ENCODE measurements around the gene DMRTB1.

Gene DMRTB1

DNA sequence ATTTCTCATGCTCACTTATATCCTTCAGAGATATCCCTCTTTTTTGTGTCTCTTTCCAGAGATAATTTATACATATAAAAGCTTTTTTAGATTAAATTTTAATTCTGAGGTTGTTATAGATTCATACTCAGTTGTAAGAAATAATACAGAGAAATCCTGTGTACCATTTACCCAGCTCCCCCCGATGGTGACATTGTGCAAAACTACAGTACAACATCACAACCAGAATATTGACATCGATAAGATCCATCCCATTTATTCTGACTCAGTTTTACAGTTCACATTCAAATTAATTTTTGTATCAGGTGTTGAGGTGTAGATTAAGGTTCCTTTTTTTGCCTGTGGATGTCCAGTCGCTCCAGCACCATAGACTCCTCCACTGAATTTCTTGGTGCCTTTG is 14.3 kb downstream of the DMRTB1 start:
- Histone ChIP-seq H3K36me3 (ENCODE audit: control insufficient read depth in 5 of 5, insufficient read depth in 5 of 5, low read length in 5 of 5) (no peaks in the 10 kb centered on the region), H3K9me3 (ENCODE audit: control insufficient read depth in 5 of 5, low read length in 5 of 5) (no peaks in the 10 kb centered on the region)

DNA sequence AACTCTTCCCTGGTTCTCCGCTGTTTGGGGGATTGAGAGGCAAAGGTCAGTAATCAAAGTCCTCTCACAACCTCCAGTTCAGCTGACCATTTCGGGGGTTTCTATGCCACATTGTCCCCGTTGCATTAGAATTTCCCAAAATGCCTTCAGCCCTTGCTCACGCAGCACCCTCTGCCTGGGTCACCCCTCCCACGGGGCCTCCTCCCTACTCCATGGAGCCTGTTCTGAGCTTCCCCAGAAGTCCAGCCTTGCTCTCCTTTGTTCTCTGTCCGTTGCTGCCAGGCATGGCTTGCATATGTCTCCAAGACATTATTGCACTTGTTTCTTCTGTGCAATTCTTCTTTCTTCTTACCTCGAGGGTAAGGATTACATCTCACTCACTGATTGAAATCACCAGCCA is 16.5 kb downstream of the DMRTB1 start:
- Histone ChIP-seq H3K27me3 (ENCODE audit: control insufficient read depth in 5 of 5, insufficient read depth in 4 of 5, low read length in 5 of 5) (peaks cover 0 to 21% (median 6%) of the 10 kb centered on the region in 5 donors), H3K27ac (ENCODE audit: low read depth, low read length) (no peak overlapping the region), H3K36me3 (ENCODE audit: control insufficient read depth in 5 of 5, insufficient read depth in 5 of 5, low read length in 5 of 5) (no peaks in the 10 kb centered on the region), H3K9me3 (ENCODE audit: control insufficient read depth in 5 of 5, low read length in 5 of 5) (no peaks in the 10 kb centered on the region), H3K4me3 (ENCODE audit: low read depth in 1 of 5, low read length in 5 of 5) (no peak overlapping the region), H3K4me1 (ENCODE audit: control insufficient read depth in 5 of 5, insufficient read depth in 5 of 5, low read length in 5 of 5) (peaks cover 0 to 1% (median under 1%) of the 10 kb centered on the region in 5 donors), H3K9ac (ENCODE audit: low read length in 5 of 5) (no peak overlapping the region)

More for the DNA sequence above, 14.3 kb downstream of the DMRTB1 start:
- Histone ChIP-seq H3K27ac (ENCODE audit: low read depth, low read length) (no peak overlapping the region), H3K4me3 (ENCODE audit: low read depth in 1 of 5, low read length in 5 of 5) (no peak overlapping the region), H3K27me3 (ENCODE audit: control insufficient read depth in 5 of 5, insufficient read depth in 4 of 5, low read length in 5 of 5) (peaks cover 0 to 21% (median 6%) of the 10 kb centered on the region in 5 donors), H3K9ac (ENCODE audit: low read length in 5 of 5) (no peak overlapping the region), H3K4me1 (ENCODE audit: control insufficient read depth in 5 of 5, insufficient read depth in 5 of 5, low read length in 5 of 5) (peaks cover 0 to 7% (median 6%) of the 10 kb centered on the region in 5 donors)

DNA sequence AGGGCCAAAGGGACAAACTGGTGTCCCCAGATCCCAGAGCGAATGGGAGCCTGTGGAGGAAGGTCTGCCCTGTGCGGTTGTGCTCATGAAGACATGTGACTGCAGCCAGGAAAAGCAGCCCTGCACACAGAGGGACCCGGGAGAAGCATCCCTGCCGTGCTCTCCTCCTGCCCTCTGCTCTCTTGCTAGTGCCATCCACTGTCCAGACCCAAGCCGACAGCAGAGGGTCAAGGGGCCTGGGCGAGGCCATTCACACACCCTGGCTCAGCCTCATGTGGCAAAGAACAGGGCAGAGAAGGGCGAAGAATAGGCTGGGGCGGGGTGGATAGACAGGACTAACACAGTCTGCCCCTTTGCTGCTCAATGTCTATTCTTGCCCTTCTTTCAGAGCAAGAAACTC is 17.4 kb downstream of the DMRTB1 start:
- Histone ChIP-seq H3K4me3 (ENCODE audit: low read depth in 1 of 5, low read length in 5 of 5) (no peak overlapping the region), H3K9ac (ENCODE audit: low read length in 5 of 5) (no peak overlapping the region), H3K27ac (ENCODE audit: low read depth, low read length) (no peak overlapping the region), H3K36me3 (ENCODE audit: control insufficient read depth in 5 of 5, insufficient read depth in 5 of 5, low read length in 5 of 5) (no peaks in the 10 kb centered on the region), H3K27me3 (ENCODE audit: control insufficient read depth in 5 of 5, insufficient read depth in 4 of 5, low read length in 5 of 5) (peaks cover 0 to 21% (median 9%) of the 10 kb centered on the region in 5 donors), H3K9me3 (ENCODE audit: control insufficient read depth in 5 of 5, low read length in 5 of 5) (no peaks in the 10 kb centered on the region), H3K4me1 (ENCODE audit: control insufficient read depth in 5 of 5, insufficient read depth in 5 of 5, low read length in 5 of 5) (no peaks in the 10 kb centered on the region)

DNA sequence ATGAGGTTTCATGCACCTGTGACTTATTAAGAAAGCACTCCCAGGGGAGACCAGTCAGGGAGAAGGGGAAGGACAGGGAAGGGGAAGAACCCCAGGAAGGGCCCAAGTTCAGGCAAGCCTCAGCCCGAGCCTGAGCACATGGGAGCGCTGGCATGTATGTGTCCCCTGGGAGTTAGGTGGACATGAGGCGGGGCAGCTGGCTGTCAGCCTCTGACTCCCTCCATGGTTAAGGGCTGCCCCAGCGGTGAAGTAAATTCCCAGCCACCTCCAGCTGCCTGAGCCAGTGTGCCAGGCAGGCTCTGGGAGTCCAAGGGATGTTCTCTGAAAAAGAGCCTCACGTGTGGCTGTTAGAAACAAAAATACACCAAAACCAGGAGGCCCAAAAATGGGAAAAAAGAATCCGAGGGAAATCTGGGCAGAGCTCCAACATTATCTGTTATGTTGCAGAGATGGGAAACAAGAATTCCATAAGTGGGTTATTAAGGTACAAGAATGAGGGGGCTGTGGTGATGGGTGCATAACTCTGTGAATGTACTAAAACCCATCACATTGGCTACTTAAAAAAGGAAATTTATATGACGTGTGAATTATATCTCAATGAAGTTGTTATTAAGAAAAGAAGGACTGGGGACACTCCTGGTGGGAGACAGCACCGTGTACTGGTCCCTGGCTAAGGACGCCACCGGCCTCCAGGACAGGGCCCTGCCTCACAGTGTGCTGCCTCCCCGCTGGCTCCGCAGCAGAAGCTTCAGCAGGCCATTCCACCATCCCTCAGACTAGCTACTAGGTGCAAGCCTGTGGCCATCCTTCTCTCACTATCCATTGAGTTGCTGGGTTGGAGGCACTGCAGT is 18.7 kb downstream of the DMRTB1 start:
- peaks cover 0 to 24% (median 9%) of the 10 kb centered on the region in 5 donors for H3K27me3 ChIP-seq (ENCODE audit: control insufficient read depth in 5 of 5, insufficient read depth in 4 of 5, low read length in 5 of 5)

DNA sequence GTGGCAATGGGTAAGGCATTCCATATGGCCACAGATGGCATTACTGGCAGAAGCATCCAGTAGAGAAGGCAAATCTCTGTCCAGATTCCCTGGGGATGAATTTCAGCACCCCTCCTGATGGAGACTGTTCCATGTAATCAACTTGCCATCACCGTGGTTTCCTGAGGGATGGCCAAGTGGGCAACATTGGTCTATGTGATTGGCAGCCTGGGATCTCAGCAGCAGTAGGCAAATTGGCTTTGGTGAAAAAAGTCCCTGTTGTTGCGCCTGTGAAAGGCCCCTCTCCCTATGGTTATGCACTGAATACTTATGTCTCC is 19.3 kb downstream of the DMRTB1 start:
- H3K36me3 ChIP-seq (ENCODE audit: control insufficient read depth in 5 of 5, insufficient read depth in 5 of 5, low read length in 5 of 5), result no peaks in the 10 kb centered on the region
- peaks cover 0 to 25% (median 9%) of the 10 kb centered on the region in 5 donors for H3K27me3 ChIP-seq (ENCODE audit: control insufficient read depth in 5 of 5, insufficient read depth in 4 of 5, low read length in 5 of 5)
- H3K4me1 ChIP-seq (ENCODE audit: control insufficient read depth in 5 of 5, insufficient read depth in 5 of 5, low read length in 5 of 5), result no peaks in the 10 kb centered on the region
- H3K27ac ChIP-seq (ENCODE audit: low read depth, low read length), result no peak overlapping the region
- no peak overlapping the region for H3K4me3 ChIP-seq (ENCODE audit: low read depth in 1 of 5, low read length in 5 of 5)
- no peaks in the 10 kb centered on the region for H3K9me3 ChIP-seq (ENCODE audit: control insufficient read depth in 5 of 5, low read length in 5 of 5)
- H3K9ac ChIP-seq (ENCODE audit: low read length in 5 of 5), result no peak overlapping the region

More for the DNA sequence above, 18.7 kb downstream of the DMRTB1 start:
- no peaks in the 10 kb centered on the region for H3K36me3 ChIP-seq (ENCODE audit: control insufficient read depth in 5 of 5, insufficient read depth in 5 of 5, low read length in 5 of 5)
- no peak overlapping the region for H3K4me3 ChIP-seq (ENCODE audit: low read depth in 1 of 5, low read length in 5 of 5)
- H3K9me3 ChIP-seq (ENCODE audit: control insufficient read depth in 5 of 5, low read length in 5 of 5), result no peaks in the 10 kb centered on the region
- H3K27ac ChIP-seq (ENCODE audit: low read depth, low read length), result no peak overlapping the region
- no peaks in the 10 kb centered on the region for H3K4me1 ChIP-seq (ENCODE audit: control insufficient read depth in 5 of 5, insufficient read depth in 5 of 5, low read length in 5 of 5)
- H3K9ac ChIP-seq (ENCODE audit: low read length in 5 of 5), result no peak overlapping the region

DNA sequence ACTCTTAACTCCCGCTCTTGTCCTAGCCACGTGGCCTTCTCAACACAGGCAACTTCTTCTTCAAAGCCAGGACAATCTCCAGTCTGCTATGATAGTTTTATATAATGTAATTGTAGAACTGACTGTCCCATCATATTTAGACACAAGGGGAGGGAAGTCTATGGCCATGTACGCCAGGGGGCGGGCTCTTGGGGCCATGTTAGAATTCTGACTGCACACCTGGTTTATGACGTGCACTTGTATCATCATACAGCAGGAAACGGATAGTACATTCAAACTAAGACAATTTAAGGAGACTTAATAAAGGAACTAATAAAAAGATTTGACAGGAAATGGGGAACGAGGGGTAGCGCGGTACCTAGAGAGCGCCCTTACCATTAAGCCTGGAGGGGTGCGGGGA is 21.5 kb downstream of the DMRTB1 start:
- H3K9me3 ChIP-seq (ENCODE audit: control insufficient read depth in 5 of 5, low read length in 5 of 5), result no peaks in the 10 kb centered on the region
- no peak overlapping the region for H3K9ac ChIP-seq (ENCODE audit: low read length in 5 of 5)
- no peaks in the 10 kb centered on the region for H3K36me3 ChIP-seq (ENCODE audit: control insufficient read depth in 5 of 5, insufficient read depth in 5 of 5, low read length in 5 of 5)
- H3K4me3 ChIP-seq (ENCODE audit: low read depth in 1 of 5, low read length in 5 of 5), result no peak overlapping the region
- H3K27ac ChIP-seq (ENCODE audit: low read depth, low read length), result no peak overlapping the region
- peaks cover 0 to 2% (median 0%) of the 10 kb centered on the region in 5 donors for H3K4me1 ChIP-seq (ENCODE audit: control insufficient read depth in 5 of 5, insufficient read depth in 5 of 5, low read length in 5 of 5)
- H3K27me3 ChIP-seq (ENCODE audit: control insufficient read depth in 5 of 5, insufficient read depth in 4 of 5, low read length in 5 of 5), result peaks cover 2 to 32% (median 16%) of the 10 kb centered on the region in 5 donors

DNA sequence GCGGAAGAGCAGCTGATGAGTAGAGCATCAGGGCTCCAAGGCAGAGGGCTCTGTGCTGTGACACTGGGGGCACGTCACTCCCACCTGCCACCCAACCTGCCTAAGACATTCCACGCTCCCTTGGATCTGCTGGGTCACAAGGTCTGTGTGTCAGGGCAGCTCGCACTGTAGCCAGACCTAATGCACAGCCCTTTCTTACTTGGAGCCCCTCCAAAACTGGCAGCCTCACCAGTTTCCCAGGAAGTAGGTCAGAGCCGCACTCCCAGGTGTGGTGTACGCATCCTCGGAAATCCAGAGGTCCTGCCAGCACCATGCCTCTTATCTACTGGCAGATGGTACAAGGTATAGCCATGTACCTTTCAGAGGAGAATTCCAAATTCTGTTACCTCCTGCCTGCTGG is 22.3 kb downstream of the DMRTB1 start:
- Histone ChIP-seq H3K9ac (ENCODE audit: low read length in 5 of 5) (no peak overlapping the region), H3K27me3 (ENCODE audit: control insufficient read depth in 5 of 5, insufficient read depth in 4 of 5, low read length in 5 of 5) (peaks cover 8 to 36% (median 23%) of the 10 kb centered on the region in 5 donors), H3K36me3 (ENCODE audit: control insufficient read depth in 5 of 5, insufficient read depth in 5 of 5, low read length in 5 of 5) (no peaks in the 10 kb centered on the region), H3K27ac (ENCODE audit: low read depth, low read length) (no peak overlapping the region), H3K4me1 (ENCODE audit: control insufficient read depth in 5 of 5, insufficient read depth in 5 of 5, low read length in 5 of 5) (peaks cover 0 to 5% (median 0%) of the 10 kb centered on the region in 5 donors), H3K4me3 (ENCODE audit: low read depth in 1 of 5, low read length in 5 of 5) (no peak overlapping the region), H3K9me3 (ENCODE audit: control insufficient read depth in 5 of 5, low read length in 5 of 5) (no peaks in the 10 kb centered on the region)

DNA sequence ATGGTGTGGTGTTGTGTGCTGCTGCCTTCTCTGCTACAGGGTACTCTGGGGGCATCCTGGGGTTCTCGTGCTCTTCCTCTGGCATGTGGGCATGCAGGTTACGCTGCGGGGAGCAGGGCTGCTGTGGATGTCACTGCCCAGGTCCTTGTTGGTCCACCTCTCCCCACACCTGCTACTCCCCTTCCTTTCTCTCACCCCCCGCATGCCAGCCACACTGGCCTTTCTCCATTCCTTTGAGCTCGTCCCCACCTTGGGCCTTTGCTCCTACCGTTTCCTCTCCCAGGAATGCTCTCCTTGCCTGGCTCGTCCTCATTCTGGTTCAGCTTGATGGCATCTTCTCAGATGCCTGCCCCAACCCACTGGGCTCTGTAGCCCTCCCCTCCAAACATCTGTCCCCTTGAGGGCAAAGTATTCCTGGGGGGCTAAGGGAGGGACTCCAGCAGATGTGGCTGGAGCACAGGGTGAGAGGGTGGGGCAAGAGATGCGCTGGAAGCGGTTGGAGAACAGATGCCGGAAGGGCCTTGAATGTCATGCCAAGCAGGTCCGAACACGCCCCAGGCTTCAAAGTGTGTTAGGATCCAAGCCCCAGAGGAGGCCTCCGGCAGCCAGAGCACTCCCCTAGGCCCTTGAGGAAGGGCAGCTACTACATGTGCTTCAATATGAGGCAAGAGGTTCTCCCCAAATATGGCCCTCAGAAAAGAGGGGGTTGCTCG is 23.4 kb downstream of the DMRTB1 start:
- Histone ChIP-seq H3K36me3 (ENCODE audit: control insufficient read depth in 5 of 5, insufficient read depth in 5 of 5, low read length in 5 of 5) (no peaks in the 10 kb centered on the region), H3K4me3 (ENCODE audit: low read depth in 1 of 5, low read length in 5 of 5) (no peak overlapping the region), H3K4me1 (ENCODE audit: control insufficient read depth in 5 of 5, insufficient read depth in 5 of 5, low read length in 5 of 5) (peaks cover 0 to 5% (median 0%) of the 10 kb centered on the region in 5 donors), H3K9ac (ENCODE audit: low read length in 5 of 5) (no peak overlapping the region), H3K27ac (ENCODE audit: low read depth, low read length) (no peak overlapping the region), H3K9me3 (ENCODE audit: control insufficient read depth in 5 of 5, low read length in 5 of 5) (no peaks in the 10 kb centered on the region), H3K27me3 (ENCODE audit: control insufficient read depth in 5 of 5, insufficient read depth in 4 of 5, low read length in 5 of 5) (peaks cover 10 to 30% (median 21%) of the 10 kb centered on the region in 5 donors)

DNA sequence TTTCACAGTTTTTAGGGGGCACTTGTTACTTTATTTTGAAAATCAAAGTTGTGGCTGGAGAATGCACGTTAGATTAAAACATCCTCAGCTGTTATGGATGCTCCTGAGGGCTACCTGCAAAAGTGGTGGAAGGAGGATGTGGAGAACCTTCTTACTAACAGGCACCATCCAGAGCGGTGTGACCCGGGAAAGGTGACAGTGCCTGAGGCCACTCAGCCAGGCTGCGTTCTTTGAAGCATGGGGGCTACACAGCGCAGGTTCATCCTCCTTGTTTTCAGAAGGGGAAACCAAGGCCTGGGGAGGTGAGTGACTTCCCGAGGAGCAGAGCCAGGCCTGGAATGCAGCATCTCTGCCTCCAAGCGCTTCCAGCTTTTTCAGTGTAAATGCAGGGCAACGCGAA is 24.0 kb downstream of the DMRTB1 start:
- H3K27me3 ChIP-seq (ENCODE audit: control insufficient read depth in 5 of 5, insufficient read depth in 4 of 5, low read length in 5 of 5), result peaks cover 10 to 26% (median 21%) of the 10 kb centered on the region in 5 donors
- H3K9ac ChIP-seq (ENCODE audit: low read length in 5 of 5), result no peak overlapping the region
- no peak overlapping the region for H3K4me3 ChIP-seq (ENCODE audit: low read depth in 1 of 5, low read length in 5 of 5)
- H3K36me3 ChIP-seq (ENCODE audit: control insufficient read depth in 5 of 5, insufficient read depth in 5 of 5, low read length in 5 of 5), result no peaks in the 10 kb centered on the region
- no peak overlapping the region for H3K27ac ChIP-seq (ENCODE audit: low read depth, low read length)
- H3K4me1 ChIP-seq (ENCODE audit: control insufficient read depth in 5 of 5, insufficient read depth in 5 of 5, low read length in 5 of 5), result peaks cover 0 to 5% (median 0%) of the 10 kb centered on the region in 5 donors
- H3K9me3 ChIP-seq (ENCODE audit: control insufficient read depth in 5 of 5, low read length in 5 of 5), result no peaks in the 10 kb centered on the region

DNA sequence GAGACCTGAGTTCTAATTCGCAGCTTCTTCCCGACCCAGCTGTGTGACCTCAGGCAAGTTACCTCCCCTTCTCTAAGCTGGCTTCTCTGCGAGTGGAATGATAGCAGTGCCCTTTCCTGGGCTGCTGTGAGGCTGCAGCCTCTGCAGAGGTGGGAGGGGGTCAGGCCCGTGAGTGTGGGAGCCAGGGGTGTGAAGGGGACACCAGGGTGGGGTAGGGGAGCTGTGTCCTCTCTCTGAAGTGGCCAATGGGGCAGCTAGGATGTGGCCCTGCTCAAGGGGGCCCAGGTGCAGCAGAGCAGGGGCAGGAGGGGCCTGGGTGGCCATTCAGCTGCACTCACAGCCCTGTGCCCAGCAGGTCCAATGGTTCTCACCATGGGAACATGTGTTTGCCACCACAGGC is 24.5 kb downstream of the DMRTB1 start:
- no peak overlapping the region for H3K27ac ChIP-seq (ENCODE audit: low read depth, low read length)
- H3K27me3 ChIP-seq (ENCODE audit: control insufficient read depth in 5 of 5, insufficient read depth in 4 of 5, low read length in 5 of 5), result peaks cover 10 to 28% (median 21%) of the 10 kb centered on the region in 5 donors
- H3K9me3 ChIP-seq (ENCODE audit: control insufficient read depth in 5 of 5, low read length in 5 of 5), result no peaks in the 10 kb centered on the region
- no peak overlapping the region for H3K4me3 ChIP-seq (ENCODE audit: low read depth in 1 of 5, low read length in 5 of 5)
- H3K4me1 ChIP-seq (ENCODE audit: control insufficient read depth in 5 of 5, insufficient read depth in 5 of 5, low read length in 5 of 5), result peaks cover 0 to 5% (median 0%) of the 10 kb centered on the region in 5 donors
- H3K36me3 ChIP-seq (ENCODE audit: control insufficient read depth in 5 of 5, insufficient read depth in 5 of 5, low read length in 5 of 5), result no peaks in the 10 kb centered on the region
- no peak overlapping the region for H3K9ac ChIP-seq (ENCODE audit: low read length in 5 of 5)
